ENCODE measurements around the gene NLE1.

GRCh38 chr17:35162755-35163154 is 20.7 kb upstream of the NLE1 start:
- TF ChIP-seq CTCF (IDR thresholded peaks at IDR 0.05) (no peak), POLR2A (IDR thresholded peaks at IDR 0.05) (no peak)

All from adrenal gland (tissue), 5 donors.